SU-DHL-6 (cell line): ENCODE measurements around the gene SLC4A3.

Experiments used
- EZH2phosphoT487 ChIP-seq: fragments of 200-600 bp; sonication (generic), shearing (Covaris generic); conservative IDR thresholded peaks from 2 replicates; pipeline ENCODE4 v1.6.1; 2018; ENCODE audit warnings: mild to moderate bottlenecking, antibody characterized with exemption, low read length, moderate library complexity, mixed read lengths
- TF ChIP-seq, protein P1 (sequence below): fragments of 200-600 bp; sonication (generic); IDR thresholded peaks from one replicate; pipeline ENCODE4 v1.5.1; 2017; ENCODE audit warnings: antibody characterized with exemption, mild to moderate bottlenecking, low read length, moderate library complexity; ENCODE audit not compliant: insufficient read depth, poor library complexity, severe bottlenecking

DNA sequence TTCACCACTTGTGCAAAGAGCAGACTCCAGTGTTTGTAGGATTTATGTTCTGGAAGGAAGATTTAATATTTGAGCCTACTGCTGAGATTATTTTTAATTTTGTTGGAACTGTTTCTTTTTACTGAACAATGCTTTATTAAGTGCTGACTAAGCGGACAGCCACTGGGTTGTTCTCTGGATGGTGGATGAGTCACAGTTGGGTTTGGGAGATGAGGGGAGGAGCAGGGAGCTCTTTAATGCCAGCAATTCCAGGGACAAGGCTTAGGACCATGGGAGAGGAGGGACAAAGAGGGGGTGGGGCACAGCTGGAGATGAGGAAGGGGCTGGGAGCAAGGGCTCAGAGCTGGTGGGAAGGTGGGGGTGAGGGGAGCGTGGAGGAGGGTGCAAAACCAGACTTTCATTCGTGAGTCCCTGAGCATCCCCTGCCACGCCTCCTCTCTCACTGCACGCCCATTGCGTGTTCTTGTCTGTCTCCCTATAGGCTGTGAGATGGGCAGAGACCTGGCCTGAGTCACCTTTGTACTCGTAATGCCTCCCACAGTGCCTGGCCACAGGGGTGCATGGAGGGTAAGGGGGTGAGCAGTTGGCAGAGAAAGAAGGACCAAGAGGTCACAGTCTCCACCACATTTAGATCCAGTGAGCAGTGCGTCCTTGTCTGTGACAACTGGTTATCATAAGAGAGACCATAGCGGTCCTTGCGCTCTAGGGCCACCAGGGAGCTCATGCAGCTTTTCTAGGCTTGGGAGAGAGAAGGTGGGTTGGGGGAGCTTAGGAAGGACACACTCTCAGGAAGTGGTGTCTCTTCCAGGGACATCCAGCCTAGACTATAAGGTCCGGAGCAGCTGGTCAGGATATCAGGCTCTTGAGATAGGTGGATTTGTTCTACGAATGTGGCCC is 18.4 kb downstream of the SLC4A3 start:
- TF ChIP-seq, protein P1, sequence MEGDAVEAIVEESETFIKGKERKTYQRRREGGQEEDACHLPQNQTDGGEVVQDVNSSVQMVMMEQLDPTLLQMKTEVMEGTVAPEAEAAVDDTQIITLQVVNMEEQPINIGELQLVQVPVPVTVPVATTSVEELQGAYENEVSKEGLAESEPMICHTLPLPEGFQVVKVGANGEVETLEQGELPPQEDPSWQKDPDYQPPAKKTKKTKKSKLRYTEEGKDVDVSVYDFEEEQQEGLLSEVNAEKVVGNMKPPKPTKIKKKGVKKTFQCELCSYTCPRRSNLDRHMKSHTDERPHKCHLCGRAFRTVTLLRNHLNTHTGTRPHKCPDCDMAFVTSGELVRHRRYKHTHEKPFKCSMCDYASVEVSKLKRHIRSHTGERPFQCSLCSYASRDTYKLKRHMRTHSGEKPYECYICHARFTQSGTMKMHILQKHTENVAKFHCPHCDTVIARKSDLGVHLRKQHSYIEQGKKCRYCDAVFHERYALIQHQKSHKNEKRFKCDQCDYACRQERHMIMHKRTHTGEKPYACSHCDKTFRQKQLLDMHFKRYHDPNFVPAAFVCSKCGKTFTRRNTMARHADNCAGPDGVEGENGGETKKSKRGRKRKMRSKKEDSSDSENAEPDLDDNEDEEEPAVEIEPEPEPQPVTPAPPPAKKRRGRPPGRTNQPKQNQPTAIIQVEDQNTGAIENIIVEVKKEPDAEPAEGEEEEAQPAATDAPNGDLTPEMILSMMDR = no peak
- no peak for TF ChIP-seq EZH2phosphoT487
